GM21423 (cell line): Measurements from ENCODE around the gene CD82.

Experiments used
- ATAC-seq: cut with Tn5 transposase; IDR thresholded peaks from one replicate; pipeline ENCODE4 v1.9.1; 2021; ENCODE audit warnings: mild to moderate bottlenecking, moderate library complexity; ENCODE audit not compliant: unreplicated experiment

CD82 gene

DNA sequence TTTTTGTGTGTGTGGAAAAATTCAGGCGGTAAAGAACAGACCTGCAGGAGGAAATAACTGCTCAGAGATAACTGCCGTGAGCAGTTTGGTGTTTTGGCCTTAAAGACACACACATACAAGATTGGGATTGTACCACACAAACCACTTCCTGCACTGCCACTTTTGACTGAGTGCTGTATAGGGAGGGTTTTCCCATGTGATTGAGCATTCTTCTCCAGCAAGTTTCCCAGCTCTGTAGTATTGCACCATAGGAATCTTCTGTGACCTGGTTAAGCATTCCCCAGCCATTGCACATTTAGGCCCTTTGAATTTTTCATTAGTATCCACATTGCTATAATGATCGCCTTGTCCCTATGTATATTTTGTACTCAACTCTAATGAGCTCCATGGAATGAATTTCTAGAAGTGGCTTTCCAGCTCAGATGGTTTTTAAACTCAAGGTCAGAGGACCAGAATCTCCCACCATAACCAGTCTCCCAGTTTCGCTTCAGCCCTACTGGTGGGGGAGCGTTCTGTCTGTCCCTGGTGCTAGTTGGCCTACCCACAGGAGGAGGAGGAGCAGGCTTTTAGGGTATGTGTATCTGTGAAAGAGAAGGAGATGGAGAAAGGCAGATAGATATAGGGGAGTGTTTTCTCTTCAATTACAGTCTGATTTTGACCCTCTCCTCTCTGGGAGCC, 9.3 kb downstream of the CD82 start:
- peak; percentile 45 for ATAC-seq

DNA sequence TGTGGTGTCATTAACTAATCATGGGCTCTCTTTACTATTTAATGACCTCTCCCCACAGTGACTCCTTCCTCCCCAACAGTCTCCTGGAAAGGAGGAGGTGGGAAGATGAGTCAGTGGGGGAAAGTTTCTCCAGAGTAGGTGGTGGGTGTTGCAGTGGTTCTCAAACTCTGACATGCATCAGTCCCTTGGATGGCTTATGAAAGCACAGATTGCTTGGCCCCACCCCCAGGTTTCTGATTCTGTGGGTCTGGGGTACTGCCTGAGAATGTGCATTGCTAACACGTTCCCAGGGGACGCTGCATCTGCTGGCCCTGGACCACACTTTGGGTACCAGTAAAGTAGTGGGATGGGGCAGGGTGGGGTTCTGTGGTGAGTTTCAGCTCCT, 9.8 kb downstream of the CD82 start:
- no peak for ATAC-seq

GRCh38 chr11:44575962-44576361, 10.5 kb downstream of the CD82 start:
- ATAC-seq = no peak

DNA sequence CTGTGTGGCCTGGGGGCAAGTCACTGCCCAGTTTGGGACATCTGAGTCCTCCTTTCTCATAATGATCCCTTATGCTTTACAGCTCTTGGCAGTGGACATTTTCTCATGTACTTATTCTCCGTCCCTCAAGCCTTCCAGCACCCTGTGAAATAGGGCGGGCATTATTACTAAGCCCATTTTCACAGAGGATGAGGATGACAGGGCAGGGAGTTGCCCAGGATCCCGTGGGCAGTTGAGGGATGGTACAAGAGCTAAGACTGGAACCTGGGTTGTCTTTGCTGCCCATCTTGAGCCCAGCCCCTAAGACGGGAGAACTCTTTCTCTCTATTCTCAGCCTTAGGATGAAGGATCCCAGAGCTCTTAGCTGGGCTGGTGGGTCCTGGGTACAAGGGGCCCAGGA, 11.2 kb downstream of the CD82 start:
- no peak for ATAC-seq

DNA sequence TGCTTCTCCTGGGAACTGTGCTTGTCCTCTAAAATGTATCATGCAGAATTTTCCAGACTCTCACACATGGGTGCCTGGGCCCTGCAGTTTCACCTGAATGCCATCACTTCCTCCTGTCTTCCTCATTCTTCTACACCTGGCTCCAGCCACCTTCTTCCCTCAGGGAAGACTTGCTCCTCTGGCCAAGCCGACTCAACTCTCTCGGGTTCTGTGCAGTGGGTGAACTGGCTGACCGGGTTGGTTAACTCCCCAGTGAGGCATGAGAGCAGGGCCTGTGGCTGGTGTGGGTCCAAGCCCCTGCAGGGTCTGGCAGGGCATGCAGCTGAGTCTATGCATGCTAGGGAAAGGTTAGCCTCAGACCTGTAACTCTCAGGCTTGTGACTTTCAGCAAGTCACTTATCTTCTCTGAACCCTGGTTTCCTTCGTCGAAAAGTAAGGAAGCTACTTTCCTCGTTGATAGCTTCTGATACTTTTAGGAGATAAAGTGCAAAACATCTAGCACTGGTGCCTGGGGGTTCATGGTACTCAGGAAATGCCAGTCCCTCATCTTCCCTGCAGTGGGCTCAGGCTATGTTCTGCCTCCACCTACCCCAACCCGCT, 11.9 kb downstream of the CD82 start:
- no peak for ATAC-seq

GRCh38 chr11:44578279-44578678, 12.8 kb downstream of the CD82 start:
- peak; percentile 38 for ATAC-seq

- no peak for ATAC-seq
These were observed 13.9 kb downstream of the CD82 start for GRCh38 chr11:44579302-44579761.

DNA sequence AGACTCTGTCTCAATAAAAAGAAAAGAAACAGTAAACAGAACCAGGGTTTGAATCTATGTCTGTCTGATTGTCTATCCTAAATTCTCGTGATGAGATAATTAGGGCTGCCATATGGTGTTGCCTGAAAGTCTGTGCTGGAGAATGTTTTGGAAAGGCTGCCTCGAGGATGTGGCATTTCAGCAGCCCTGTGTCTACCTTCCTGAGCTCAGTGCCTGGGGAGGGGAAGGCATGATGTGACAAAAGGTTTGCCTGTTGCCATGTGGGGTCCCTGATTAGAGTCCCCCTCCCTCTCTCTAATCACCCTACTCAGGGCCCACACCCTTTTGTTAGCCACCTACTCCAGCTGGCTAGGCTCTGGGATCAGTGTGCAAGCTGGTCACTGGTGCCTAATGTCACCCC, 15.2 kb downstream of the CD82 start:
- ATAC-seq = no peak

DNA sequence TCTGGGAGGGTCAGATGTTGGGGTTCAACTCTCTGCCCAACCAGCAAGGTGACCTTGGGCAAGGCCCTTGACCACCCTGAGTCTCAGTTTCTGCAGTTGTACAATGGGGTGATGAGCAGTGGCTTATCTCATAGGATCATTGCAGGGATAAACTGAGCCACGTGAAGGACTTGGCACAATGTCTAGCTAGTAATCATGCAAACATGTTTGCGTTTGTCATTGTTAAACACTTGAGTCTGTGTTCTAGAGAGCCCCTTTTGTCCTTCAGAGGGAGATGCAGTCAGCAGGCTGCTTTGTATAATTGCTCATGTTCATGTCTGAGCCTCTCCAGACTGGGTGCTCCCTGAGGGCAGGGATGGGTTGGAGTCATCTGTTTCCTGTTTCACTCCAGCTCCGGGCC, 15.8 kb downstream of the CD82 start:
- ATAC-seq = no peak

- no peak for ATAC-seq
These were observed 17.3 kb downstream of the CD82 start for GRCh38 chr11:44582641-44583352.

DNA sequence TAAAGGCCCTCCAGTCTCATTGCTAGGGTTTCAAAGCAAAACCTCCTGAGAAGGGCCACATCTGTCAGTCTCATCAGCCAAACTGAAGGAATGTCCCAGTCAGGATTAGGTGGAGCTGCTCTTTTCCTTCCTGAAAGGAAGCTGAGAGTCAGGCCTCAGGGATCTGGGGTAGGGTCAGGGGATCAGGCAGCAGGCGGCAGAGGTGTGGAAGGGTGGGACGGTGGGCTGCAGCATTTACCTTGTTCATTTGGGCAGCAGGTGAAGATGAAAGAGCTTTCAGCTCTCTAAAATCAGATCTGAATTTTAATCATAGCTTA, 17.8 kb downstream of the CD82 start:
- ATAC-seq = no peak

DNA sequence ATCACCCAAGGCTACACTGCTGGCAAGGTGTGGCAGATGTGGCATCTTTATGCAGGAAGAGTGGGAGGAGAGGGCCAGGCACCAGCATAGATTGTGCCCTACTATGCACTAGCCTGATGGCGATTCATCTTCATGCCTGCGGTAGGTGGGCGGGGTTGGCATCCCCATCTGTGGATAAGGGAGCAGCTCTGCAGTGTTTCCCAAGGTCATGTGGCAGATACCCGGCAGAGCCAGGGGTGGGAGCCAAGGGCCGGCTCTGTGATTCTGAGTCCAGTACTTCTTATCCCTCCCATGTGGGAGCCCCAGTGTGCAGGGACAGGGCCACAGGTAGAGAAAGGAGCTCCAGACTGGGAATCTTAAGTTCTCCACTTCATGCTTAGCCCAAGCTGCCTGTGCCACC, 20.0 kb downstream of the CD82 start:
- no peak for ATAC-seq

- no peak for ATAC-seq
These were observed 23.8 kb downstream of the CD82 start for GRCh38 chr11:44589301-44589700.

DNA sequence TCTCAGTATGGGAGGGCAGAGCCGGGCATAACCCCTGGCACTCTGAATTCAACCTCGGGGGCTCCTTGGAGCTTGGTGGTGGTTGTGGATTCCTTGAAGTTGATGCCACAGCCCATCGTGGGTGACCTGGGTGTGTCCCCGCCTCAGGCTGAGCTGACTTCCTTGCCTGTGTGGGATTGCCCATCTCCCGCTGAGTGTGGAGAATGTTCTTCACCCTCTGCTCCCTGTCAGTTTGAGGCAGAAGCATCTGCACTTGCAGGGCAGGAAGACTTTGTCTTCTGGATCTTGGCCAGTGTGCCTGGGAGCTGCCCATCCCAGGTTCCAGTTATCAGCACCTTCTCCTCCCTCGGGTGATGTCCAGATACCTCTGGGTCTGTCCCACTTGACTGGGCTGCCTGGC, 25.3 kb downstream of the CD82 start:
- ATAC-seq = no peak

DNA sequence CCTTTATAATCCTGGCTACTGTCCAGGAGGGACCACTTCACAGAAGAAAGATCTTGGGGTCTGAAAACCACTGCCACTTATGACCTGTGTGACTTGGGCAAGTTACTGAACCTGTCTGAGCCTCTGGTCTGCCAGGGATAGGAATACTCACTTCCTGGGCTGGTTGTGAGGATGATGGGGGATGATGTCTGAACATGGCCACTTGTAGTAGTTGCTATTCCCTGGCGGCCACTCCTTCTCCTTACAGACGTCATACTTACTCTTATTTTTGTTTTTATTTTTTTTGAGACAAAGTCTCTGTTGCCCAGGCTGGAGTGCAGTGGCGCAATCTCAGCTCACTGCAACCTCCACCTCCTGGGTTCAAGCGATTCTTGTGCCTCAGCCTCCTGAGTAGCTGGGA, 26.1 kb downstream of the CD82 start:
- no peak for ATAC-seq

DNA sequence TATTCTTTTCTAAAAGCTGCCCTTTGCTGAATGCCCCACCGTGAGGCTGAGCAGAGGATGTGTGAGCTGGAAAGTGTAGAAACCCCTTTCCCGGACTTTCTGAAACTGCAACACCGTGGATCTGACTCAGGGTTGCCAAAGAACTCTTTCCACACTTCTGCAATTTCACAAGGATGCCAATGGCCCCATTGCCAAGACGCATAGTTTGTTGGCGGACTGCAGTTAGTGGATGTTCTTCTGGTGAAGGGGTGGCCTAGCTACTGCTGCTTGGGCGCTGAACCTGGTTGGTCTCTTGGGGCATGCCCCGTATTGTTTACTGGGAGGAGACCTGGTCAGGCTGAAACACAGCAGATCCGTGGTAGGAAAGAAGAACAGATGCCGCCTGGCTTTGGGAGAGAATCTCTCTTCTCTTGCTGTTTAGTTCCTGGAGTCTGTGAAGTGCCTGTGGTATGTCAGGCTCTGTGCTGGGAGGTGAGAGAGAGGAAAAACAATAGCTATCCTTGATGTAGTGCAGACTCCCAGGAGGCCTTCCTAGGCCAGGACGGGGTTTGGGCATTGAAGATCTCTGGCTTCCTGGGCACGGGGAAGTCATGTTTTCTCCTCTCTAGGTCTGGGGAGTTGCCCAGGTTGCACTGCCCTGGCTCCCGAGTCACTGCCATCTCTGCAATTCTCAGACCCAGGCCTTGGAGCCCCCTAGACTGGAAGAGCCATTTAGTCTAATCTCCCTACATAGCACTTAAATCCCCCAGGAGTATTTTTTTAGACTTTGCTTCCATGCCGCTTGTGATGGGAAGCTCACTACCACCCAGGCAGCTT, 26.9 kb downstream of the CD82 start:
- no peak for ATAC-seq

DNA sequence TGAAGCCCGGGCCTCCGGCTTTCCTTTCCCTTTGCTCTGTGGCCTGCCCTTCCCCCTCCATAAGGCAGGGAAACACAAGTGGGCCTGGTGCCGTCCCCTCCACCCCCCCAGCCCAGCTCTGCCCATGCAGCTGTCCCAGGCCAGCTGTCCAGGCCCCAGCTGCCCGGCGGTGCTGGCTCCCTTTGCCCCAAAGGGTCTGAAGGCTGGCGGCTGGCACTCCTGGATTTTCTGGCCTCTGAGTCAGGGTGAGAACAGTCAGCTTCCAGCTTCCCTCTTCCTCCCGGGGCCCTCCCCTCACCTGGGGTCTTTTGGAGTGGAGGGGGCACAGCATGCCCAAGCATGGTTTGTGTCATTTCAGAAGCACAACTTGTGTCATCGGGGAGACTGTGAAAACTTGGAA, 27.8 kb downstream of the CD82 start:
- no peak for ATAC-seq

DNA sequence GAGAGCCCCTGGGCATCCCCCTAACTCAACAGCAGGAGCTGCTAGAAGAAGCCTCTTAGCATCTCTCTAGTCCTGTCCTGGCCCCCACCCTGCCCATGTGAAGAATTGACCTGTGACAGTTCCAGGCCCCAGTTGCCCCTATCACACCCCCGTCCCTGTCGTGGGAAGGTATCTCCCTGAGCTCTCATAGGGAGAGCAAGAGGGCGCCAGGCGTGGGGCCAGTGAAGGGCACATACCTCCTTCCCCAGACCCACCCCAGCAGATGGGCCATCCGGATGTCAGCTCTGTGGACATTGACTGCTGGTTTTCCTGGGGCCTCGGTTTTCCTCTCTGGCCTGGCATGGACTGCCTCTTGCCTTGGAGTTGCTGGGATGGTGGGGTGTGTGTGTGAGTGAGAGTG, 29.5 kb downstream of the CD82 start:
- ATAC-seq = no peak

- no peak for ATAC-seq
These were observed 30.5 kb downstream of the CD82 start for GRCh38 chr11:44595964-44596381.

GRCh38 chr11:44596525-44597276, 31.2 kb downstream of the CD82 start:
- ATAC-seq = no peak
